Right lobe of liver (tissue), 4 donors: ENCODE measurements around the gene NQO2.

Experiments used
- POLR2A ChIP-seq: fragments of 450-650 bp; IDR thresholded peaks from one replicate; pipeline ENCODE4 v1.6.1; 2017; ENCODE audit warnings: antibody characterized with exemption, mild to moderate bottlenecking
- TF ChIP-seq, protein P1 (sequence below), 4 donors: fragments of 200-600 bp in 3 of 4; fragments of 450-650 bp in 1 of 4; IDR thresholded peaks; one replicate each; pipeline versions ENCODE4 v1.5.1 to v1.8.0; 2016 to 2022; ENCODE audit warnings: antibody characterized with exemption in 4 of 4, mild to moderate bottlenecking in 2 of 4
- donor health status: DM: no; HTN: no; CAD: no.
- donor health status: DM: no; HTN: no; CAD: no.
- donor health status: DM: no; HTN: yes; CAD: no.

DNA sequence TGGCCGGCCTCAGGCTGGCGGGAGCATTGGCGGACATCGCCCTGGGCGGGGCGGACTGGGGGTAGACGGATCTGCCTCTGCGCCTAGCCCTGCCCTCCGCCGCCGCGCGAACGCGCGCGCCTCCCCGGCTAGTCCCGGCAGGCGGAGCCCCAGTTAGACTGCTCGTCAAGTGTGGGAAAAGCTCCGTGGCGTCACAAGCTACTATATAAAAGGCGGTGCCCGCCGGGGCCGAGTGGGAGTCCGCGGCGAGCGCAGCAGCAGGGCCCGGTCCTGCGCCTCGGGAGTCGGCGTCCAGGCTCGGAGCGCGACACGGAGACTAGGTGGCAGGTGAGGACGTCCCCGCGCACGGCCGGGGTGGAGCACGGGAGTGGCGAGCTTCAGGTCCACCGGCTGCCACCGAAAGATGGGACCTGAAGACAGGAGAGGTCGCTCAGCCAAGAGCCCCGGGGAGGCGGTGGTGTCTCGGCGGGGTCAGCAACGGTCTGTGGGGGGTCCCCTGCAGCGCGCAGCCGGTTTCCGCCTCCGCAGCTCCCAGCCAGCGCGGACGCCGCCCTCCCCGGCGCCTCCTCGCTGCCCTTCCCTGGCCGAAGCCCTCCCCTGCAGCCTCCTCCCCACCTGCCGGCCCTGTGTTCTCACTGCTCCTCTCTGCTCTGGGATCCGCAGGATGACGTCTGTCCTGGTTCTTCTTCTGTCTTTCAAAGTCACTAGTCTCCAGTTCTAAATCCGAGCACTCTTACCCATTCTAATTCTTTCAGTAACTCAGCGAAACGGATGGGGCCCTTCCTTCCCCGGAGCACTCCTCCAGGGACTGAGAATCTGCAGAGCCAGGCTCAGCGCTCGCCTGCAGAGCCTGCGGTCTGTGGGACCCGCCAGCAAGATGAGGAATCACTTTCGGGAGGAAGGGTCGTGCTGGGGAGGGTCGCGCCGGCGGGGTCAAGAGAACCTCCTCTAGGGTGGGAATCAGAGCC is 64.3 kb downstream of the NQO2 start:
- TF ChIP-seq, protein P1, sequence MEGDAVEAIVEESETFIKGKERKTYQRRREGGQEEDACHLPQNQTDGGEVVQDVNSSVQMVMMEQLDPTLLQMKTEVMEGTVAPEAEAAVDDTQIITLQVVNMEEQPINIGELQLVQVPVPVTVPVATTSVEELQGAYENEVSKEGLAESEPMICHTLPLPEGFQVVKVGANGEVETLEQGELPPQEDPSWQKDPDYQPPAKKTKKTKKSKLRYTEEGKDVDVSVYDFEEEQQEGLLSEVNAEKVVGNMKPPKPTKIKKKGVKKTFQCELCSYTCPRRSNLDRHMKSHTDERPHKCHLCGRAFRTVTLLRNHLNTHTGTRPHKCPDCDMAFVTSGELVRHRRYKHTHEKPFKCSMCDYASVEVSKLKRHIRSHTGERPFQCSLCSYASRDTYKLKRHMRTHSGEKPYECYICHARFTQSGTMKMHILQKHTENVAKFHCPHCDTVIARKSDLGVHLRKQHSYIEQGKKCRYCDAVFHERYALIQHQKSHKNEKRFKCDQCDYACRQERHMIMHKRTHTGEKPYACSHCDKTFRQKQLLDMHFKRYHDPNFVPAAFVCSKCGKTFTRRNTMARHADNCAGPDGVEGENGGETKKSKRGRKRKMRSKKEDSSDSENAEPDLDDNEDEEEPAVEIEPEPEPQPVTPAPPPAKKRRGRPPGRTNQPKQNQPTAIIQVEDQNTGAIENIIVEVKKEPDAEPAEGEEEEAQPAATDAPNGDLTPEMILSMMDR (IDR thresholded peaks at IDR 0.05): peak in 2 of 4 donors; percentile 21 to 41
- peak; percentile 99 for TF ChIP-seq POLR2A
